ENCODE data around the gene DYNC2I2. TPM values are rescaled to one million over a fixed set of nuclear protein-coding genes. Genes with fewer than 3 reads are reported as not detected.
A peak's percentile ranks its signal among the peaks of the same experiment; 100 is the strongest.

Gene DYNC2I2
- polyA plus RNA-seq, 1 of the 3 experiments (the other 2 are of a cell fraction): 73.7 TPM

DNA sequence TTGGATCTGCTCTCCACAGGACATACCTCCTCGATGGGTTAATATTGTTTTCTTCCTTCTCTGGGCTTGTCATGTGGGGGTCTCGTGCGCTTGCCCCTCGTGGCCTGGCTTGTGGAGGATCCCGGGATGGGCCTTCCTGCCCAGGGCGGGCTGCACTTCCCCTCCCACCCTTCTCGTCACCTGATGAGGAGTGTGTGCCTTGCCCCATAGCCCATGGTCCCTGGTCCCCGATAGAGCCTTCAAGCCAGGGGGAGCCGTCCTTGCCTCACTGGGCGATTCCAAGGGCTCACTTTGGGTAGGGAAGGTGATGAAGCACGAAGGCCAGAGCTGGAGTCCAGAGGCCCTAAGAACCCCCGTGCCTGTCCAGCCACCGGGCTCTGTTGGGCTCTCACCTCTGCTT lies 28.7 kb downstream of the DYNC2I2 start:
- CTCF ChIA-PET: no interaction called here
- 89% methylated on average over 5 of the region's 13 CpGs for WGBS (ENCODE audit: low lambda C conversion rate)
- peaks cover 39 to 75% of the 10 kb centered on the region in 2 experiments for H3K36me3 ChIP-seq (replicated peaks in 1 of 2; ENCODE audit: control insufficient read depth in 1 of 2, insufficient read depth in 2 of 2, low read length in 1 of 2)

More for the DNA sequence above, 28.7 kb downstream of the DYNC2I2 start:
- Histone ChIP-seq H3K4me1 (ENCODE audit: control insufficient read depth in 1 of 2, insufficient read depth in 2 of 2, low read depth in 1 of 2, low read length in 1 of 2) (no peaks in the 10 kb centered on the region; a peak in 1 of 4 replicates), H3K79me2 (ENCODE audit: insufficient read depth) (no peaks in the 10 kb centered on the region), H3K27me3 (ENCODE audit: insufficient read depth) (no peaks in the 10 kb centered on the region), H3K4me2 (no peak overlapping the region), H4K20me1 (ENCODE audit: insufficient read depth) (no peaks in the 10 kb centered on the region), H3K27ac (ENCODE audit: low read depth in 2 of 2, low read length in 1 of 2) (no peak overlapping the region; a peak in 1 of 4 replicates), H3K9me2 (no peaks in the 10 kb centered on the region), H3F3A (replicated peaks; ENCODE audit: insufficient read depth) (peaks cover 26% of the 10 kb centered on the region), H3K9ac (no peak overlapping the region), H3K9me3 (no peaks in the 10 kb centered on the region), H3K4me3 (ENCODE audit: low read depth in 2 of 2, low read length in 1 of 2) (no peak overlapping the region), H2AFZ (ENCODE audit: low read depth) (no peak overlapping the region)
- peak; percentile 20 for DNase-seq
- POLR2A ChIA-PET: no interaction called here
- no peak for TF ChIP-seq EZH2phosphoT487 (IDR thresholded peaks at IDR 0.05; ENCODE audit: borderline replicate concordance, low read depth)
- no peak for TF ChIP-seq SMC3 (IDR thresholded peaks at IDR 0.05; ENCODE audit: low read depth, low read length)
- no peak for TF ChIP-seq NFIC (IDR thresholded peaks at IDR 0.05; ENCODE audit: borderline replicate concordance)
- no peak for TF ChIP-seq RCOR1 (IDR thresholded peaks at IDR 0.05; ENCODE audit: low read length)
- TF ChIP-seq RXRA (IDR thresholded peaks at IDR 0.05; ENCODE audit: borderline replicate concordance, low read depth): no peak
- TF ChIP-seq, protein P1, sequence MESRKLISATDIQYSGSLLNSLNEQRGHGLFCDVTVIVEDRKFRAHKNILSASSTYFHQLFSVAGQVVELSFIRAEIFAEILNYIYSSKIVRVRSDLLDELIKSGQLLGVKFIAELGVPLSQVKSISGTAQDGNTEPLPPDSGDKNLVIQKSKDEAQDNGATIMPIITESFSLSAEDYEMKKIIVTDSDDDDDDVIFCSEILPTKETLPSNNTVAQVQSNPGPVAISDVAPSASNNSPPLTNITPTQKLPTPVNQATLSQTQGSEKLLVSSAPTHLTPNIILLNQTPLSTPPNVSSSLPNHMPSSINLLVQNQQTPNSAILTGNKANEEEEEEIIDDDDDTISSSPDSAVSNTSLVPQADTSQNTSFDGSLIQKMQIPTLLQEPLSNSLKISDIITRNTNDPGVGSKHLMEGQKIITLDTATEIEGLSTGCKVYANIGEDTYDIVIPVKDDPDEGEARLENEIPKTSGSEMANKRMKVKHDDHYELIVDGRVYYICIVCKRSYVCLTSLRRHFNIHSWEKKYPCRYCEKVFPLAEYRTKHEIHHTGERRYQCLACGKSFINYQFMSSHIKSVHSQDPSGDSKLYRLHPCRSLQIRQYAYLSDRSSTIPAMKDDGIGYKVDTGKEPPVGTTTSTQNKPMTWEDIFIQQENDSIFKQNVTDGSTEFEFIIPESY (IDR thresholded peaks at IDR 0.05; ENCODE audit: borderline replicate concordance, low read depth): no peak
- no peak for TF ChIP-seq MXI1 (IDR thresholded peaks at IDR 0.05; ENCODE audit: low read depth, low read length)
- no peak for TF ChIP-seq CHD2 (IDR thresholded peaks at IDR 0.05; ENCODE audit: low read length, partially characterized antibody)
- TF ChIP-seq, protein P2, sequence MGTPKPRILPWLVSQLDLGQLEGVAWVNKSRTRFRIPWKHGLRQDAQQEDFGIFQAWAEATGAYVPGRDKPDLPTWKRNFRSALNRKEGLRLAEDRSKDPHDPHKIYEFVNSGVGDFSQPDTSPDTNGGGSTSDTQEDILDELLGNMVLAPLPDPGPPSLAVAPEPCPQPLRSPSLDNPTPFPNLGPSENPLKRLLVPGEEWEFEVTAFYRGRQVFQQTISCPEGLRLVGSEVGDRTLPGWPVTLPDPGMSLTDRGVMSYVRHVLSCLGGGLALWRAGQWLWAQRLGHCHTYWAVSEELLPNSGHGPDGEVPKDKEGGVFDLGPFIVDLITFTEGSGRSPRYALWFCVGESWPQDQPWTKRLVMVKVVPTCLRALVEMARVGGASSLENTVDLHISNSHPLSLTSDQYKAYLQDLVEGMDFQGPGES (IDR thresholded peaks at IDR 0.05; ENCODE audit: low read depth, low read length): no peak
- TF ChIP-seq RAD21 (IDR thresholded peaks at IDR 0.05; ENCODE audit: low read length): no peak
- TF ChIP-seq GABPA (IDR thresholded peaks at IDR 0.05; ENCODE audit: low read depth): no peak
- TF ChIP-seq, protein P3, sequence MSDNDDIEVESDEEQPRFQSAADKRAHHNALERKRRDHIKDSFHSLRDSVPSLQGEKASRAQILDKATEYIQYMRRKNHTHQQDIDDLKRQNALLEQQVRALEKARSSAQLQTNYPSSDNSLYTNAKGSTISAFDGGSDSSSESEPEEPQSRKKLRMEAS (IDR thresholded peaks at IDR 0.05; ENCODE audit: low read depth): no peak
- no peak for TF ChIP-seq TEAD4 (IDR thresholded peaks at IDR 0.05; ENCODE audit: borderline replicate concordance, insufficient read depth)
- TF ChIP-seq, protein P4, sequence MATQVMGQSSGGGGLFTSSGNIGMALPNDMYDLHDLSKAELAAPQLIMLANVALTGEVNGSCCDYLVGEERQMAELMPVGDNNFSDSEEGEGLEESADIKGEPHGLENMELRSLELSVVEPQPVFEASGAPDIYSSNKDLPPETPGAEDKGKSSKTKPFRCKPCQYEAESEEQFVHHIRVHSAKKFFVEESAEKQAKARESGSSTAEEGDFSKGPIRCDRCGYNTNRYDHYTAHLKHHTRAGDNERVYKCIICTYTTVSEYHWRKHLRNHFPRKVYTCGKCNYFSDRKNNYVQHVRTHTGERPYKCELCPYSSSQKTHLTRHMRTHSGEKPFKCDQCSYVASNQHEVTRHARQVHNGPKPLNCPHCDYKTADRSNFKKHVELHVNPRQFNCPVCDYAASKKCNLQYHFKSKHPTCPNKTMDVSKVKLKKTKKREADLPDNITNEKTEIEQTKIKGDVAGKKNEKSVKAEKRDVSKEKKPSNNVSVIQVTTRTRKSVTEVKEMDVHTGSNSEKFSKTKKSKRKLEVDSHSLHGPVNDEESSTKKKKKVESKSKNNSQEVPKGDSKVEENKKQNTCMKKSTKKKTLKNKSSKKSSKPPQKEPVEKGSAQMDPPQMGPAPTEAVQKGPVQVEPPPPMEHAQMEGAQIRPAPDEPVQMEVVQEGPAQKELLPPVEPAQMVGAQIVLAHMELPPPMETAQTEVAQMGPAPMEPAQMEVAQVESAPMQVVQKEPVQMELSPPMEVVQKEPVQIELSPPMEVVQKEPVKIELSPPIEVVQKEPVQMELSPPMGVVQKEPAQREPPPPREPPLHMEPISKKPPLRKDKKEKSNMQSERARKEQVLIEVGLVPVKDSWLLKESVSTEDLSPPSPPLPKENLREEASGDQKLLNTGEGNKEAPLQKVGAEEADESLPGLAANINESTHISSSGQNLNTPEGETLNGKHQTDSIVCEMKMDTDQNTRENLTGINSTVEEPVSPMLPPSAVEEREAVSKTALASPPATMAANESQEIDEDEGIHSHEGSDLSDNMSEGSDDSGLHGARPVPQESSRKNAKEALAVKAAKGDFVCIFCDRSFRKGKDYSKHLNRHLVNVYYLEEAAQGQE (IDR thresholded peaks at IDR 0.05; ENCODE audit: low read depth, low read length): no peak

All from SK-N-SH (cell line).